Hypothalamus (tissue), 51 donors: ENCODE results near the gene NEDD4.
"Not testable (repeated sequence)": the region's sequence is repeated elsewhere in the genome, so short reads cannot be mapped to it uniquely, and the experiment has no call there.

Experiments
- DNase-seq, 51 donors: peaks; one replicate each; lab custom pipeline; 2025; lab: John Stamatoyannopoulos, UW

NEDD4 gene

DNA sequence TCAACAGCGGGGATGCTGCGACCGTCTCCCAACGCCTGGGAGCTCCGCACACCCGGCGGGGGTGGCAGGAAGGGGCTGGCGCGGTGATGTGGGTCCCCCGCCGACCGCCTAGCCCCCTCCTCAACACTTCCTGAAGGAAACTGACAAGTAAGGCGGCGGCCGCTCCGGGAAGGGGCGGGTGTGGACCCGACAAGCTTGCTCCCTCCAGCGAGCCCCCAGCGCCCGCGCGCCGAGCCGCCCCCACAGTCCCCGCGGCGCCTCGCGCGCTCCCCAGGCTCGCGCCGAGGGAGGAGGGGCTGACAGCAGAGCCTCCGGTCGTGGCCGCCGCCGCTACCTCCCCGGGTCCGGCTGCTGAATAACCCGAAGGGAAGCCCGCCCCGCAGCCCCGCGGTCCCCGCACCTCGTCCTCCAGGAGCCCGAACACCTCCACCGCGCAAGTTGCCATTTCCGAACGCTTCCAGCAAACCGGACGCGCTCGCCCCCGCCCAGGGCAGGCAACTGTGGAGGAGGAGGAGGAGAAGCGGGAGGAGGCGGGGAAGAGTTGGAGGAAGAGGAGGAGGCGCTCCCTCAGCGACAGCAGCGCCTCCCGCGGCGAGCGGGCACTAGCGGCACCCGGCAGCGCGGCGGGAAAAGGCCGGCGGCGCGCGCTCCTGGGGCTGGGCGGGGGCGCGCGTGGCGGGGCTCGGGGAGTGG lies at the start of gene NEDD4:
Gene NEDD4, minus strand, starts transcription at position 502 of the 693 bp plus-strand sequence. Its CDS starts 57 bp downstream, at position 445.
- DNase-seq = peak; percentile 25 to 88 (median 78)

DNA sequence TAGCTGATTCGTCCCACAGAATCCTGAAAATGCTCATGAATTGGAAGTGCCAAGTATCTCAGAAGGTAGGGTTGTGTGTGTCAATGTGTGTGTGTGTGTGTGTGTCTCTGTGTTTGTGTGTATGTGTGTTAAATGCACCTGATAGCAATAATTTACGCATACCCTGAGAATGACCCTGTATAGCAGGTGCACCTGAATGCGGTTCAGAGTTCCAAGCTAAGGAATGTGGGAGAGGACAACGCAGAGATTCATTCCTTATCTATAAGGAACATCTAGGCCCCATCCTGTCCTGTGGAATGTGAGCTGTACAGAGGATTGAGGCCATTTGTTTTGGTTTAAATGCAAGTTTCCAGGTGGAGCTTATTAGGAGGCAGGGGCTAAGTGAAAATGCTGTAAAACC lies 49.1 kb upstream of the NEDD4 start:
- no peak for DNase-seq

DNA sequence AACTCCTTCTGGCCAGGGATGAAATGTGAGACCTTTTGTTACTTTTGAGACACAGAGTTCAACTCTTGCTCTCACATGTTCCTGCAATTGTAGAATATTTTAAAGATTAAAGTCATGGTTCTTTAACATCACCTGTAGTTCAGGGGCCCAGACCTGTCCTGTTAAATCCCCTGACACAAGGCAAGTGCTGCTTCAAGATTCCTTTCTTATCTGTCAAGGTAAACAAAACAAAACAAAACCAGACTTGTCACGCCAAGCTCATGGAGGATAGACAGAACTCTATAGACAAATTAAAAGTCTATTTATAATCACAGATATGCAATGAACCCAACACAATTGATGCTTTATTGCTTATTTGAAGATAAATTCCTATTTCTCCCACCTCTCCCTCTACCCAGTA lies 48.6 kb upstream of the NEDD4 start:
- DNase-seq = no peak

DNA sequence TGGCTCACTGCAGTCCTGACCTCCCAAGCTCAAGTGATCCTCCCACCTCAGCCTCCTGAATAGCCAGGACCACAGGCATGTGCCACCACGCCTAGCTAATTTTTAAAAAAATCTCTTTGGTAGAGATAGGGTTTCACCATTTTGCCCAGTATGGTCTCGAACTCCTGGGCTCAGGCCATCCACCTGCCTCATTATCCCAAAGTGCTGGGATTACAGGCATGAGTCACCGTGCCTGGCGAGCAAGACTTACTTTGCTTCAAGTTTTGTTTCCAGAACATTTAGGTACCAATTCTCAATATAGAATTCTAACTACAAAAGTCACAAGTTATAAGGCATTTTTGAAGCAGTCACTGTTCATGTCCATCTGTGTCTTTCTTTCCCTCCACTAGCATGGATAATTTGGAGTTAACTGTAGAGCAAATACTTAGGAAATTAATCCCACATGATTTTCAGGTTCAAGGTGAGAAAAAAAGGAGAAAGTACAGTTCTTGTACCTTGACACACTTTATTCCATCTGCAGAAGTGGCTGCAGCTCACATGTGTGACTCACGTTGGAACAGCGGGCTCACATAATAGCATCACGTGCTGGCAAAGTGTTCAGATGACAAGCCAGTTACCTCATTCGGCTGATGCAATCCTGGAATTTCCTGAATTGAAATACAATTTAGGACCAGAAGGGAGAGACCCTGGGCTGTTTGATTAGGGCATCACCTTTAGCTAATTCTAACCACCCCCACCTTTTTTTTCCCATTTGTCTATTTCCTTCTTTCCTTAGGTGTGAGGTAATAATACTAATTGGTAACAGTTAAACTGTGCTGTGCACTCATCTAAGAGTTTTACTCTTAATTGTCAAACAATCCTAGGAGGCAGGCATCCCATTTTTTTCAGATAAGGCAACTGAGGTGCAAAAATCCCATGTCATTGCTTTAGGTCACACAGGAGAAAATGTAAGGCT lies 46.9 kb upstream of the NEDD4 start:
- peak in 9 of 51 donors; percentile 3 to 28 (median 10) for DNase-seq

DNA sequence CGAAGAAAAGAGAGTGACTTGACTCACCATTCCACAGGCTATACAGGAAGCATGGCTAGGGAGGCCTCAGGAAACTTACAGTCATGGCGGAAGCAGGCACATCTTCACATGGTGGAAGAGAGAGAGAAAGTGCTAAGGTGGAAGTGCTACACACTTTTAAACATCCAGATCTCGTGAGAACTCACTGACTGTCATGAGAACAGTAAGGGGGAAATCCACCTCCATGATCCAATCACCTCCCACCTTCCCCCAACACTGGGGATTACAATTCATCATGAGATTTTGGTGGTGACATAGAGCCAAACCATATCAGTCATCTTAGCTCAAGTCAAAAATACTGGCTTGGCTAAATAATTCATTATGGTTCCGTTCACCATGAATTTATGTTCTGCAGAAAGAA lies 45.3 kb upstream of the NEDD4 start:
- no peak for DNase-seq

GRCh38 chr15:56038015-56038414 lies 44.6 kb upstream of the NEDD4 start:
- no peak for DNase-seq

DNA sequence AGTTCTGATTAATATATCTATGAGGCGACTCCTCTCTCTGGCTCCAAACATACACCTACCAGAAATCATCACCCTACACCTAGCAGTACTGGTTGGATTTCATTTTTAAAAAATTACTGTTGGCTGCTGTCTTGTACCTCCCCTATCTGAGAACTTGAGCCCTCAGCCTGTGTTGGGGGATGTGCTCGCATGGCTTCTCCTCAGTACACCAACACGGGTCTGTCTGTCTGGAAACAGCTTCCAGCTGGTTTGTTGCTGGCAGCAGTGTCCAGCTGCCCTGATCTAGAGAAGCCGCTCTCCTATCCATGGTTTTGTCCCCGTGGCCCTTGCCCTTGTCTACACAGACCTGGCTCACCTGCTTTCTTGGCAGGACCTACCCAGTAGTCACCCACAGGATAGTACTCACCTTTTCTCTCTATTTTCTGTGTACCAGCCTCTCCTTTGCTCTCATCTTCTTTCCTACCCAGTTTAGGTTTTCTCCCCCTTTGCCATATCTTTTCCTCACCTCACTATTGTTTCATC lies 43.2 kb upstream of the NEDD4 start:
- no peak for DNase-seq

- no peak for DNase-seq
Observed at GRCh38 chr15:56035166-56035565, 41.8 kb upstream of the NEDD4 start.

DNA sequence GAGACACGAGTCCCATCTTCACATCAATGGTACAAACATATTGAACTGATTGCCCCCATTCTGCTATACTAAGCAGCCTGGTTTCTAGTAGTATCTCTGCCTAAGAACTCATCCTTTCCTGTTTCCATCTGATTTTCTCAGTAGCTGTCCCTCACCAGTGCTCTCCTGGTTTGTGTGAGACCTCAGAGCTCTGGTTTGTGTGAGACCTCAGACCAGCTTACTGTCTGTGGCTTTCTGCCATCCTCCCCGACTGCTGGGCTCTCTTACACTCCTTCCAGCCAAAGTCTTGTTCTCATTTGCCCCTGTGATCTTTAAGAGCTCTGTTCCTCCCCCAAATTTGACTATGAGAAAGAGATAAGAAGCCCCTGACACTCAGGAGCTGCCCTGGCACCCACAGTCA lies 41.1 kb upstream of the NEDD4 start:
- DNase-seq = no peak

GRCh38 chr15:56032373-56032772 lies 39.0 kb upstream of the NEDD4 start:
- DNase-seq = no peak

- no peak for DNase-seq
Observed at GRCh38 chr15:56031836-56032235, 38.4 kb upstream of the NEDD4 start.

DNA sequence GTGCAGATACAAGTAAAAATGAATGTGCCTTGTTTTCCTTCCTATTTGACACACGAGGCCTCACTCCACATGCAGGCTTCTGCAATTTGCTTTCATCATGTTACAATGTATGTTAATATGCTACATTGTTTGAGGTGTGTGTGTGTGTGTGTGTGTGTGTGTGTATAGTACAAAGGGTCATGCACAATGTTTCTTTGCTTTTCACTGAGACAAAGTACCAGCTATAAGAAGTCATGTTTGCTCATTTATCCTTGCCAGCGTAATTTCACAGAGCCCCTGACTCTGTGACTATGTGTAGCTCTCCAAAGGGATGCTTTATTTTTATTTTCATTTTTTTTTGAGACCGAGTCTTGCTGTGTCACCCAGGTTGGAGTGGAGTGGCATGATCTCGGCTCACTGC lies 38.0 kb upstream of the NEDD4 start:
- DNase-seq = no peak

DNA sequence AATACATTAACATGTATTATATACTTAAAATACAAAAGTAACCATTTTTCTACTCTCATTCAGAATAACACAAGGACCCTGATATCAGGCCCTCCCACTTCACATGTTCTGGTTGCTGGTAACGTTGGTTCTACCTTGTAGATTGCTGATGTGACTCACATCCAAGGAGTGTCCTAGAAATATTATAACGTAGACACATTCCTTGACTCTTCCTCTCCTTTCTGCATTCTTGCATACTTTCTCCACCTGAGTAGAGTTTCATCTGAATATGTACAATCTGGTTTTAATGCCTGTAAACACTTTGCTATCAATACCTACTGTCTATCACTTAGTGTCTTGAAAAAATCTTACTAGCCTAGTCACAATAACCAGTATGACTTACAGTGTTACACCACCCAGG lies 35.0 kb upstream of the NEDD4 start:
- DNase-seq = no peak

- DNase-seq = not testable (repeated sequence)
Observed at GRCh38 chr15:56023160-56023559, 29.7 kb upstream of the NEDD4 start.

DNA sequence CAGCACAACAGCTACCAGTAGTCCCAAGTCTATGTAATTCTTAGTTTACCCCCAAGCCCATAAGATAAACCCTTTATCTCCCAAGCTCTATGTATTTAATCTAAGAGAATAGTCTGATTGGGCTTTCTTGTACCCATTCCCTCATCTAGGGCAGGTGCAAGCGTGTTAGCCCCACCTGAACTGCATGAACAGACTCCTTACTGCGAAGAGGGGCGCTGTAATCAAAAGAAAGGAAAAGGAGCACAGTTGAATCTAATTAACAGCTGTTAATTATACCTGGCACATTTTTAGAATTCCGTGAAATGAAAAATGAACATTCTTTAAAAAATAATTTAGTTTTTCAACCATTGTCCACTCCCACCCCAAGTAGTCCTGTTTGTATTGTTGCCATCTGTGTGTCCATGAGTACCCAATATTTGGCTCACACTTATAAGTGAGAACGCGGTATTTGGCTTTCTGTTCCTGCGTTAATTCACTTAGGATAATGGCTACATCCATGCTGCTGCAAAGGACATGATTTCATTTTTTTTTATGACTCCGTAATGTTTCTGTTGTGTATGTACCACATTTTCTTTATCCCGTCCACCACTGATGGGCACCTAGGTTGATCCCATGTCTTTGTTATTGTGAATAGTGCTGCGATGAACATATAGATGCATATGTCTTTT lies 26.5 kb upstream of the NEDD4 start:
- DNase-seq = no peak

- no peak for DNase-seq
Observed at GRCh38 chr15:56019060-56019793, 25.8 kb upstream of the NEDD4 start.

GRCh38 chr15:56017920-56018319 lies 24.5 kb upstream of the NEDD4 start:
- DNase-seq = no peak

GRCh38 chr15:56017511-56017910 lies 24.1 kb upstream of the NEDD4 start:
- DNase-seq = no peak

- no peak for DNase-seq
Observed at GRCh38 chr15:56016281-56016680, 22.9 kb upstream of the NEDD4 start.

DNA sequence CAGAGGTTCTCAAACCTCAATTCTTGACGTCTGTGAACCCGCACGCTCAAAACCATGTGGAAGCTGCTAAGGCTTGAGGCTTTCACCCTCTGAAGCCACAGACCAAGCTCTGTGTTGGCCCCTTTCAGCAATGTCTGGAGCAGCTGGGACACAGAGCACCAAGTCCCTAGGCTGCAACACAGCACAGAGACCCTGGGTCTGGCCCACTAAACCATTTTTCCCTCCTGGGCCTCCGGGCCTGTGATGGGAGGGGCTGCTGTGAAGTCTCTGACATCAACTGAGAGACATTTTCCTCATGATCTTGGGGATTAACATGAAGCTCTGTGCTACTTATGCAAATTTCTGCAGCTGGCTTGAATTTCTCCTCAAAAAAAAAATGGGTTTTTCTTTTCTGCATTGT lies 21.3 kb upstream of the NEDD4 start:
- no peak for DNase-seq
